Cardiac fibroblast (primary cell): ENCODE data around the gene HMGXB4.

Experiments
- DNase-seq, 2 donors: peaks; one replicate each; pipeline versions ENCODE4 v3.0.0 to v3.0.0-alpha.2; 2010; ENCODE audit warnings: low read depth in 2 of 2
- H3K4me3 ChIP-seq, 2 donors: replicated peaks in 1 of 2; 1 replicate in 1 of 2; 2 replicates in 1 of 2; pipeline ENCODE4 v1.5.1; 2011; ENCODE audit warnings: low read depth in 2 of 2, low read length in 2 of 2, mild to moderate bottlenecking in 2 of 2, moderate library complexity in 1 of 2
- CTCF ChIP-seq: IDR thresholded peaks from one replicate; pipeline ENCODE4 v1.5.1; 2011; ENCODE audit warnings: low read depth, mild to moderate bottlenecking, low read length, inconsistent platforms

The HMGXB4 gene

GRCh38 chr22:35307892-35308291 is 50.6 kb downstream of the HMGXB4 start:
- no peak overlapping the region for H3K4me3 ChIP-seq
- DNase-seq, result no peak
- TF ChIP-seq CTCF, result no peak

DNA sequence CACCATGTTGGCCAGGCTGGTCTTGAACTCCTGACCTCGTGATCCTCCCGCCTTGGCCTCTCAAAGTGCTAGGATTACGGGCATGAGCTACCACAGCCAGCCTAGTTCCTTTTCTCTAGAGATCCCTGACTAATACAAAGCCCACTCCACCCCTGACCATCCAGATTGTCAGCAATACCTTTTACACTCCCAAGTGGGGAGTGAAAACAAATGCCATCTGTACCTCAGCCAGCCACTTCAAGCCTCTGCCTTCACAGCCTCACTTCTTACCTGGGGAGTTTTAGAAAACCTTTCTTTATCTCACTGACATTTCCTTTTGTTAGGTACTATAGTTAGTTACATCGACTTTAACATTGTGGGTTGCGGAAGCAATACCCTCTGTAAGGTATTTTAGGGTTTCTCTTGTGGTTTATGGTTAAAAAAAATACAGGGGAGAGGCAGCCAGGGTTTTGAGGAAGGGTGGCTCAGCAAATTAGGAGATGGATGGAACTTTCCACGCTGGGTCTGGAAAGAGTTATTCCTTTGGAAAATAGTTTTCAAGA is 51.3 kb downstream of the HMGXB4 start:
- DNase-seq, result no peak
- no peak overlapping the region for H3K4me3 ChIP-seq
- TF ChIP-seq CTCF, result no peak

DNA sequence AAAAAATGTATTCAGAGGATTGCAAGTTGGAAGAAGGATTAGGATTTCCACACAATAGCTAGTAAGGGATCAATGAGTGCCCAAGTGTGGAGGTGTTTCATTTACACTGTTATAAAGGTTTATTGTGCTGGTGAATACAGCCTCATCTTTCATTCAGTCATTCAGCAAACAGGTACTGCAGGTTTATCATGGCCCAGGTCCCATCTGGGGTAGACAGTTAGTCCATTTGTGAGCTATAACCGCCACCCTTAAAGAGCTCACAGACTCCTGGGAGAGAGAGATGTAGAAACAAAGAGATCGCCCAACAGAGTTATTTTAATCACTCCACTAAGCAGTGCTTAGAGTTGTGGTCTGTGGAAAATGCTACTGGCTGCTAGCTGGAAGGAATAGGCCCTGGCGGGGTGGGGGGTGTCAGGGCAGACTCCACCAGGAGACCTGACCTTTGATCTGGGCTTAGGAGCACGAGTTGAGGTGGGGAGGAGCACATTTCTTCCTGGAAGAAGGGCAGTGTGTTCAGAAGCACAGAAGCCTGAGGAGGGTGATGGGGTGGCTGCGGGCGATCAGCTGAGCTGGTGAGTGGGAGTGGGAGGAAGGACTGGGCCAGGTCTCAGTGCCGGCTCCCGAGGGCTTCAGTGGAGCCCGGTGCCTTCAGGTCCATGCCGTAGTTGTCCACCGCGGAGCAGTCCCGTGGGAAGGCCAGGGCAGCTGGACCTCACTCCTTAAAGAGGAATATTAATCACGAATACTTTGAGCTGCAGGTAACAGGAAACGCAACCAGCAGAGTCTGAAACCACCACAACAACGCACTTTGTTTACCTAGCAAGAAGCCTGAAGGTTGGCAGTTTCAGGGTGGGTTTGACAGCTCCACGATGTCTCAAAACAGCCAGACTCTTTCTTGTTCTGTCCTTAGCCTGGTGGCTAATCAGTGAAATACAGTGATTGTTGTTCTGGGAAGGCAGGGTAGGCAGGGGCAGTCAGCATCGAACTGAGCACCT is 53.6 kb downstream of the HMGXB4 start:
- H3K4me3 ChIP-seq, result no peak overlapping the region
- DNase-seq, result no peak
- TF ChIP-seq CTCF, result no peak

- no peak overlapping the region for H3K4me3 ChIP-seq
- DNase-seq, result no peak
- TF ChIP-seq CTCF, result no peak
Observed at GRCh38 chr22:35311551-35311999, 54.3 kb downstream of the HMGXB4 start.

DNA sequence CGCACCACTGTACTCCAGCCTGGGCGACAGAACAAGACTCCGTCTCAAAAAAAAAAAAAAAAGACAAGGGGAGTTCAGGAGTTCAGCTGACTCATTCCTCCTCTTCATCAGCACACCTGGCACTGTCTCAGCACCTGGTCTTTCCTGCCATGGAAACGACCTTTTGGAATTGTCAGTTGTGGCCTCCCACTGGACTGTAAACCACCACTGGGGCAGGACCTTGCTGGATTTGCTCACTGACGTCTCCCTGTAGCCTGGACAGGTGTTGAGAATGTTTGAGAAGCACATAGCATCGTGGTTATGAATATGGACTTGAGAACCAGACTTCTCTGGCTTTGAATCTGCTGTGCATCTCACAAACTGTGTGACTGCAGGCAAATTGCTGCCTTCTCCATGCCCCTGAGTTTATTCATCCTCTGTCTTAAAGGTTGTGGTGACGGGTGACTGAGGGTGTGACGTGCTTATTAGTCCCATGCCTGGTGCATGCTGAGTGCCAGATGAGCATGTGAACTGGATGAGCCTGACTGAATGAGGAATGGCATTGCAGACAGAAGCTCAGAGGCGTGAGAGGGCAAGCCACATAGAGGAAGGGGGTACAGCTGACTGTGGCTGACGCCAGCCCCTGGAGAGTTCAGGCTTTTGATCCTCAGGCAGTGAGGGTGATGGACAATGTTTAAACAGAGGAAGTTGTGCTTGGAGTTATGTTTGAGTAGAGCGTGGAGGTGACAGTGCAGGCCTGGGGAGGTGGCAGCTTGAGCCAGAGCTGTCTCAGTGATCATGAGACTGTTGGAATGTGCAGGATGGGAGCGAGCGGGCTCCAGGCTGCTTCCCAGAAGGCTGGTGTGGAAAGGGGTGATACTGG is 55.1 kb downstream of the HMGXB4 start:
- peak; percentile 18 to 69 for DNase-seq
- no peak overlapping the region for H3K4me3 ChIP-seq
- no peak for TF ChIP-seq CTCF

GRCh38 chr22:35313311-35314121 is 56.2 kb downstream of the HMGXB4 start:
- no peak for TF ChIP-seq CTCF
- no peak overlapping the region for H3K4me3 ChIP-seq
- peak; percentile 80 to 97 for DNase-seq
